Iris pigment epithelial cell (primary cell): Measurements from ENCODE around the gene OR2A12.
A peak's percentile ranks its signal among the peaks of the same experiment; 100 is the strongest.
"Not testable (repeated sequence)": the region's sequence is repeated elsewhere in the genome, so short reads cannot be mapped to it uniquely, and the experiment has no call there.

Experiments used
- DNase-seq: peaks from one replicate; pipeline ENCODE4 v3.0.0-alpha.2; 2011; ENCODE audit warnings: low read depth

Gene OR2A12

DNA sequence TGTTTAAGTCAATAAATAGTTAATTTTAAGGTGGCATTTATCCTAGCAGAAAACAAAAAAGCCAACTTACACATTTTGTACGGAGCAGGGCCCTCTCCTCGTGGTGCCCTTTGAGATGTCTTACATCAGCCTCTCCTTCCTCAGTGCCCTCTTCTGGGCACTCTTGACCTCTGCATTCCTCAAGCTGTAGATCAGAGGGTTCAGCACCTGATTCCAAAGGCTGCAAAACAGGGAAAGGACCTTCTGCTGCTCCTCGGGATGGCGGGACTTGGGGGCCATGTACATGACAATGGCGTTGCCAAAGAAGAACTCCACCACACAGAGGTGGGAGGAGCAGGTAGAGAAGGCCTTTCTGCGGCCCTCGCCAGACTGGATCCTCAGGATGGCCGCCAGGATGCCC is 32.3 kb downstream of the OR2A12 start:
- no peak for DNase-seq

DNA sequence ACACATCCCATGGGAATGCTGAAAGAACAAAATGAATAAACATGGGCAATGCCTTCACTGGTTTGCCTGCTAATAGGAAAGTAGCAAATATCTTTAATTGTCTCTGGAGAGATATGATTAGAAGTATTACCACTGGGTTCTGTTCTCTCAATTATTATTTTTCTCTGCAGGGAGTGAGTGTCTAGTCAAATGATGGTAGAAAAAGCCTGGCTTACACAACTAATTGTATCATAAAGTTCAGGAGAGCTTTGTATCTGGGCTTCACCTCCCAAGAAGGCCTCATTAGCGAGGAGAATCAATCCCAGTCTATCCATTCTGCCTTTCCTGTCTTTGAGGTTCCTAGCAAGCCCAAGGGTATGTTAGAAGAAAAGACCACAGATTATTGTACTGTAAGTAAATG is 36.8 kb downstream of the OR2A12 start, which contains the start of gene OR2A14:
Gene OR2A14, plus strand, starts transcription at position 301 of the 400 bp plus-strand sequence. CDS start 5,937 bp downstream, outside the sequence.
- DNase-seq: no peak

DNA sequence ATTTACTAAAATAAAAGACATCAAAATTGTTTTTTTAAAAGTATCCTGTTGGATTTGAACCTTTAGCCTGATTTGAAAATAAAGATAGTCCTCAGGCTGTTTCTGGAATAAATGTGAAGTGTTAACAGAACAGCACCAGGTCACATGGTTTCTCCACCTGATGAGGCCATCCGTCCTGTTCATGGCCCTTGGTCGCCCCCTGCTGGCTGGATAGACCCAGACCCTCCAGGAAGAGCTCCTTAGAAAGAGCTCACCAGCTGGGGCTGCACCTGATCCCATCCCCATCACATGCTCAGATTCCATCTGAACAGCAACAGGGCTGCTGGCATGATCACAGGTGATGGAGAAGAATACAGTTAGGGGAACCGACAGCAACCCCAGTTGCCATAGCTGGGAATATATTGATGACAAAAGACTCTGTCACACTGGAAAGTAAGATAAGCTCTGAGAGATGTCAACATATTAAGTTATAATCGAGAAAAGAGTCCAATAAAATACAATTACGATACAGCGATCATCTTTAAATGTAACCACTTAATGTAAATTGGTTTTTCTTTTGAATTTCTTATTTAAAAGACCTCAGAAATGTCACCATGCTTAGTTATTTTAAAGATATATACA is 41.7 kb downstream of the OR2A12 start:
- peak; percentile 84 for DNase-seq

DNA sequence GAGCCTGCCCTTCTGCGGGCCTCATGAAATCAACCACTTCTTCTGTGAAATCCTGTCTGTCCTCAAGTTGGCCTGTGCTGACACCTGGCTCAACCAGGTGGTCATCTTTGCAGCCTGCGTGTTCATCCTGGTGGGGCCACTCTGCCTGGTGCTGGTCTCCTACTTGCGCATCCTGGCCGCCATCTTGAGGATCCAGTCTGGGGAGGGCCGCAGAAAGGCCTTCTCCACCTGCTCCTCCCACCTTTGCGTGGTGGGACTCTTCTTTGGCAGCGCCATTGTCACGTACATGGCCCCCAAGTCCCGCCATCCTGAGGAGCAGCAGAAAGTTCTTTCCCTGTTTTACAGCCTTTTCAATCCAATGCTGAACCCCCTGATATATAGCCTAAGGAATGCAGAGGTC is 43.5 kb downstream of the OR2A12 start:
- DNase-seq: not testable (repeated sequence)

DNA sequence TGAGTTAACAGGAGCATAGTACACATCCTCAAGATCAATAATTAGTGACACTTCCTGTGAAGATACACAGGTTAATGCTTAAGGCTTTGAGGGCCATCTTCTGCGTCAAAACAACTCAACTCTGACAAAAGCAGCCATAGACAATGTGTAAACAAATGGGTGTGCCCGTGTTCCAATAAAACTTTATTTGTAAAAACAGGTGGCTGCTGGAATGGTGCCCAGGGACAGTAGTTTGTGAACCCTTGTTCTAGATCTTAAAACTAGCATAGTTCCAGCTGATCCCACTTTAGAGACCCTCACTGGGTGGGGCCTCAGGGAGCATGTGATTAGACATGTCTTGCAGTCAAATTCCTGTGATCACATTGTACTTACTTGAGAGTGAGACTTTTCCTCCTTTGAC is 44.7 kb downstream of the OR2A12 start:
- DNase-seq: no peak

DNA sequence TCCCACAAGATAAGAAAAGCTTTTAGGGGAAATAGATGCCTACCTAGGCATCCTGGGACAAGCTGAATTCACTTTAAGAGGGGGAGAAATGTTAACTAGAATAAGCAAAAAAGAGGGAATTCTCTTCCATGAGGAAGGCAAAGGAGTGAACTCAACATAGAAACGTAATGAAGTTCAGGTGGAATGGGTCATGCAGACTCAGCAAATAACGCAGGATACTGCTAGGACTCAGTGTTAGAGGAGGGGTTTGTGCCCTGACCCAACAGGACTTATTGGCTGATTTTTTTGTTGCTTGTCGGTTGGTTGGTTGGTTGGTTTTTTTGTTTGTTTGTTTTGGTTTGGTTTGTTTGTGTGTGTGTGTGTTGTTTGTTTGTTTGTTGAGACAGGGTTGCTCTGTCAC is 46.2 kb downstream of the OR2A12 start:
- DNase-seq: no peak

DNA sequence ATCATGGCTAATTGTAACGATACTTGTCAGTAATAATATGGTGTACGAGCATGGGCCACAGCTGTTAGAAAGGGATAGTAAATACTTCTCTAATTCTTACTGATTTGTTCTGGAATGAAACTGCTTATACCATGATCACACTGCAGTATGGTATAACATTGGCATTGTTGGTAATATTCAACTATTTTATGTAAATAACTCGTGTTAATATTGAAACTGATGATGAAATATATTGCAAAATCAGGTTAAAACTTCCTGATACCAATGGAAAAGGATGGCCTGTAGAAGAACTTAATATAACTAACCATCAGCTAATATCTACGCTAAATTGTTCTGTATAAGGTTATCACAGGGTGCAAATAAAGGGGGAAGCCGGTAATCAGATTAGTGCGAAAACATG is 47.2 kb downstream of the OR2A12 start:
- no peak for DNase-seq

DNA sequence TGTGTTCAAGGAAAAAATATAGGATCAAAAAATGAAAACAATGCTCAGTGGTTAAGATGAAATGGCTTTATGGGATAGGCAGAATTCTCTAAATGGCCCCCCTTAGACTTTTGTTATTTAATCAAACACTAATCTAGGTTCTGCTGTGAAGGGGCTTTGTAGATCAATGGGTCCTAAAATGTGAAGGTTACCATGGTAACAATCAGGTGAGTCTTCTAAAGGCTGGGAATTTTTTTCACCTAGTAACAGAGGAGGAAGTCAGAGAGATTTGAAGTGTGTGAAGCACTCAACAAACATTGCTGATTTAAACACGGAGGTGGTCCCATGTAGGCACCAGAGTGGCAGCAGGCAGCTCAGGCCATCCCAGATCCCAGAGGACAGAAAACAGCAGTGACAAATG is 48.0 kb downstream of the OR2A12 start:
- DNase-seq: no peak

DNA sequence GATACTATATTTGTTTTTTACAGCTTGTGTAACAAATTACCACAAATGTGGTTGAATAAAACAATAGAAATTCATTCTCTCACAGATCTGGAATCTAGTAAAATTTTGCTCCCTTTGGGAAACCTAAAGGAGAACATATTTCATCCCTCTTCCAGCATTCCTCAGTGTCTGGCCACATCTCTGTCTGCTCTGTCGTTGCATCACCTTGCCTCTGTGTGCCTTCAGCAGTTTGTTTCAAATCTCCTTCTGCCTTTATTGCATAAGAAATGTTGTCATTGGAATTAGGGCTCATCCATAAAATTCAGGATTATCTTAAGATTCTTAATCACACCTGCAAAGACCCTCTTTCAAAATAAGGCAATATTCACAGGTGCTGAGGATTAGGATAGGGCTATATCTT is 51.4 kb downstream of the OR2A12 start:
- DNase-seq: no peak

DNA sequence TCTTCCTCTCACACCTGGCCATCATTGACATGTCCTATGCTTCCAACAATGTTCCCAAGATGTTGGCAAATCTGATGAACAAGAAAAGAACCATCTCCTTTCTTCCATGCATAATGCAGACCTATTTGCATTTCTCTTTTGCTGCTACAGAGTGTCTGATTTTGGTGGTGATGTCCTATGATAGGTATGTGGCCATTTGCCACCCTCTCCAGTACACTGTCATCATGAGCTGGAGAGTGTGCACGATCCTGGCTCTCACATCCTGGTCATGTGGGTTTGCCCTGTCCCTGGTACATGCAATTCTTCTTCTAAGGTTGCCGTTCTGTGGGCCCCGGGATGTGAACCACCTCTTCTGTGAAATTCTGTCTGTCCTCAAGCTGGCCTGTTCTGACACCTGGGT is 56.1 kb downstream of the OR2A12 start:
- no peak for DNase-seq

DNA sequence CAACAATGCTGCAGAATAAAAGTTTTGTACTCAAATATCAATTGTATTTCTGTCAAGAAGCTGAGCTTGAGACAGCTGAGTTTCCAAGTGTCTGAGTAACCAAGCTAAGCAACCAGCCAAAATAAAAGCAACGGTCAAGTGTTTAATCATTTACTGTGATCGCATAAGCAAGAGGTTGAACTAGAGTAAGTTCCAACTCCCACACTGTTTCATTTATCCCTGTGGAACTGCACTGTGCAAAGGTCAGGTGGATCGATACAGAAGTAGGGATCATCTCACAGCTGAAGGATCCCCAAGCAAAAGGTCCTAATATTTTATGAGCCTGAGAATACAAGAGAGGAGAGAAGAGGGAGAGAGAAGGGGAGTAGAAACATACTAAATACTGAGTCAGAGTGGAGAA is 58.3 kb downstream of the OR2A12 start:
- no peak for DNase-seq

DNA sequence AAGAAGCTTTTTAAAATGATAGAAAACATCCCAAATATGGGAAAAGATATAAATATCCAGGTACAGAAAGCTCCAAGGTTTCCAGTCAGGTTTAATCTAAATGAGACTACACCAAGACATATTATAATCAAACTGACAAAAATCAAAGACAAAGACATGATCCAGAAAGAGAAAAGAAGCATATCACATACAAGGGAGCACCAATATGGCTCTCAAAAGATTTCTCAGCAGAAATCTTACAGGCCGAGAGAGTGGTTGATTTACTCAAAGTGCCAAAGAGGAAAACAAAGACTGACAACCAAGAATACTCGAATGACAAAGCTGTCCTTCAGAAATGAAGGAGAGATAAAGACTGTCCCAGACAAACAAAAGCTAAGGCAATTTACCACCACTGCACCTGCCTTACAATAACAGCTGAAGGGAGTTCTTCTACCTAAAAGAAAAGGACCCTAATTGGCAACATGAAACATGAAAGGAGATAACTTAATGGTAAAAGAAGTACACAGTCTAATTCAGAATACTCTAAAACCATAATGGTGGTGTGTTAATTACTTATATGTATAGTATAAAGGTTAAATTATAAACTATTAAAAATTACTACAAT is 62.2 kb downstream of the OR2A12 start:
- no peak for DNase-seq
